Stimulated activated memory B cell treated with anti-CD40 and anti-IgM and Interleukin-4, amounts not matched to agents 10 μg/mL and 1 μg/mL and 100 μg/mL, for 72 hours (primary cell): ENCODE data around the gene DNAJC1.
"Not testable (repeated sequence)": the region's sequence is repeated elsewhere in the genome, so short reads cannot be mapped to it uniquely, and the experiment has no call there.

Source experiments
- ATAC-seq: fragments of 150-1000 bp; cut with Tn5 transposase; 2 replicates; pipeline ENCODE4 v1.10.0; 2021
- H3K27ac Mint-ChIP-seq: one replicate; pipeline ENCODE4 v1.8.0; 2022; ENCODE audit warnings: mild to moderate bottlenecking, mixed read lengths
- H3K27me3 Mint-ChIP-seq: one replicate; pipeline ENCODE4 v1.8.0; 2022; ENCODE audit warnings: mixed read lengths
- H3K36me3 Mint-ChIP-seq: one replicate; pipeline ENCODE4 v1.8.0; 2022; ENCODE audit warnings: mixed read lengths
- H3K4me1 Mint-ChIP-seq: one replicate; pipeline ENCODE4 v1.8.0; 2022; ENCODE audit warnings: mixed read lengths
- H3K4me3 Mint-ChIP-seq: one replicate; pipeline ENCODE4 v1.8.0; 2022; ENCODE audit warnings: mild to moderate bottlenecking, moderate library complexity, mixed read lengths
- H3K9me3 Mint-ChIP-seq: one replicate; pipeline ENCODE4 v1.8.0; 2022; ENCODE audit warnings: mixed read lengths

DNAJC1 gene, protein sequence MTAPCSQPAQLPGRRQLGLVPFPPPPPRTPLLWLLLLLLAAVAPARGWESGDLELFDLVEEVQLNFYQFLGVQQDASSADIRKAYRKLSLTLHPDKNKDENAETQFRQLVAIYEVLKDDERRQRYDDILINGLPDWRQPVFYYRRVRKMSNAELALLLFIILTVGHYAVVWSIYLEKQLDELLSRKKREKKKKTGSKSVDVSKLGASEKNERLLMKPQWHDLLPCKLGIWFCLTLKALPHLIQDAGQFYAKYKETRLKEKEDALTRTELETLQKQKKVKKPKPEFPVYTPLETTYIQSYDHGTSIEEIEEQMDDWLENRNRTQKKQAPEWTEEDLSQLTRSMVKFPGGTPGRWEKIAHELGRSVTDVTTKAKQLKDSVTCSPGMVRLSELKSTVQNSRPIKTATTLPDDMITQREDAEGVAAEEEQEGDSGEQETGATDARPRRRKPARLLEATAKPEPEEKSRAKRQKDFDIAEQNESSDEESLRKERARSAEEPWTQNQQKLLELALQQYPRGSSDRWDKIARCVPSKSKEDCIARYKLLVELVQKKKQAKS

DNA sequence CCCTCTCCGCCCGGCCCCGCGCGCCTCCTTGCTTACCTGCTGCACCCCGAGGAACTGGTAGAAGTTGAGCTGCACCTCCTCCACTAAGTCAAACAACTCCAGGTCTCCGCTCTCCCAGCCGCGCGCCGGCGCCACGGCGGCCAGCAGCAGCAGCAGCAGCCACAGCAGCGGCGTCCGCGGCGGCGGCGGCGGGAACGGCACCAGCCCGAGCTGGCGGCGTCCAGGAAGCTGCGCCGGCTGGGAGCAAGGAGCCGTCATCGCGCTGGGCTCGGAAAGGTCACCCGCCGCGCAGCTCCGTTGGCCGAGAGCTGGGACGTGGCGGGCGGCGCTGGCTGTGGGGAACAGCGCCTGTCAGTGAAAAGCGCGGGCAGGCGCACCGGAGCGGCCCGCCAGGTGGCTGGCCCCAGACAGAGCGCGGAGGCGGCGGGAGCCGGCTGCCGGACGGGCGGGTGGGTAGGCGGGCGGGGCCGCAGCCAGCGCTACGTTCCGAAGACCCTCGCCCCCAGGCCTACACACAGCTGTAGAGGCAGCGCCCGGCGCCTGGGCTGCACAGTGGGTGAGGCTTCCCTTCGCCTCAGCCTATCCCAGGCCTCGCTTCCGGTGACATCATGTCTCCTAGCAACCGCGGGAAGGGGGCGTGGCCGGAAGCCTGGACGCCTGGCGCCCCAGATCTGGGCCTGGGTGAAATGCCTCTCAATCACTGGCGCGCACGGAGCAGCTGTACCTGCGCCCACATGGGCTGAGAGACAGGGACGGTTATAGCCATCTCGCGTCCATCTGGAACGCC lies at the start of gene DNAJC1:
TSS of gene DNAJC1 (minus strand) at position 554 of the 787 bp plus-strand sequence. CDS start at position 258, 296 bp downstream.
- Mint-ChIP-seq H3K36me3 (peaks cover 8% of the 10 kb centered on the region), H3K27me3 (peaks cover 9% of the 10 kb centered on the region), H3K4me3 (peak within 1 kb of the TSS; percentile 82), H3K9me3 (no peaks in the 10 kb centered on the region), H3K4me1 (peaks cover 43% of the 10 kb centered on the region), H3K27ac (peak within 1 kb of the TSS; percentile 69)
- peak; percentile 98 for ATAC-seq

DNA sequence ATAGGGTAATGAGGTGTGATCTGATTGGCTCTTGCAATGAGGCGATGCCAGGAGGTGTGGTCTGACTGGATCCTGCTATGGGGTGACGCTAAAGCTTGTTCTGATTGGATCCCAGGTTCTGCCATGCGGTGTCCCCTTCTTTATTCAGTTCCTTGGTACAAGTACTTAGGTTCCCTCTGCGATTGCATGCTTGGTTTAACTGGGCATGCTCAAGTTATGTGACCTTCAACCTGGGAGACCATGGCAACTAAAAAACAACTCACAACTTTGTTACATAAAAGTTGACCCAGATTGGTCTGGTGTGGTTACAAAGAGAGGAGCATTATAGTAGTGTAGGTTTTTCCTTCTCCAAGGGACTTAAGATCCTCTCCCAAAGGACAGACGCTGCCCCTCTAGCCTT lies 49.5 kb upstream of the DNAJC1 start:
- Mint-ChIP-seq H3K27me3 (peaks cover 11% of the 10 kb centered on the region), H3K27ac (no peak overlapping the region), H3K4me1 (no peaks in the 10 kb centered on the region), H3K9me3 (no peaks in the 10 kb centered on the region), H3K4me3 (no peak overlapping the region), H3K36me3 (no peaks in the 10 kb centered on the region)
- no peak for ATAC-seq

DNA sequence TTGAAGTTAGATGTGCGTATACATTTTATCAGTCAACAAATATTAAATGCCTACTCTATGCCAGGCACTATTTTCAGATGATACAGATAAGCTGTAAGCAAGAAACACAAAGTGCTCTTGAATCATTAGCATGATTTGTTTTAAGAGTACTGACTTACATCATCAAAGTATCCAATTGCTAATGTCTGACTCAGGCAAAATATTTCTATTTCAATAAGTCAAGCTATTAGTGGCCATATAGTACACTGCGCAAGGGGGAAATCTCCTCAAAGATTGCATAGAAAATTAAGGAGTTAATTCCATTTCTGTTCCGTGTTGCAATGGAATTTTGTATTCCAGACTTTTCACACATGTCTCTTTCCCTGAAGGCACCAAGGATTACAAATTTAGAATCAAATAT lies 46.1 kb upstream of the DNAJC1 start:
- no peaks in the 10 kb centered on the region for H3K9me3 Mint-ChIP-seq
- no peak for ATAC-seq
- H3K4me3 Mint-ChIP-seq = no peak overlapping the region
- H3K27ac Mint-ChIP-seq = no peak overlapping the region
- H3K36me3 Mint-ChIP-seq = no peaks in the 10 kb centered on the region
- H3K4me1 Mint-ChIP-seq = no peaks in the 10 kb centered on the region
- no peaks in the 10 kb centered on the region for H3K27me3 Mint-ChIP-seq

DNA sequence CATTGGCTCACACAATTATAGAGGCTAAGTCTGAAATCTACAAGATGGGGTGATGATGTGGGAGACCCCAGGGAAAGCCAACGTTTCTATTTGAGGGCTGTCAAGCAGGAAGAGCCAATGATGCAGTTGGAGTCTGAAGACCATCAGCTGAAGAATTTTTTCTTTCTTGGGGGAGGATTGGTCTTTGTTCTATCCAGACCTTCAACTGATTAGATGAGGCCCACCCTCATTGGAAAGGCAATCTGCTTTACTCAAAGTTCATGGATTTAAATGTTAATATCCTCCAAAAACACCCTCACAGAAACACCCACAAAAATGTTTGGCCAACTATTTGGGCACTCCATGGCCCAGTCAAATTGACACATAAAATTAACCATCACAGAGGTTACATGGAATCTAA lies 44.3 kb upstream of the DNAJC1 start:
- Mint-ChIP-seq H3K27me3 (no peaks in the 10 kb centered on the region), H3K27ac (no peak overlapping the region), H3K36me3 (no peaks in the 10 kb centered on the region), H3K4me1 (no peaks in the 10 kb centered on the region), H3K4me3 (no peak overlapping the region), H3K9me3 (no peaks in the 10 kb centered on the region)
- ATAC-seq = no peak

DNA sequence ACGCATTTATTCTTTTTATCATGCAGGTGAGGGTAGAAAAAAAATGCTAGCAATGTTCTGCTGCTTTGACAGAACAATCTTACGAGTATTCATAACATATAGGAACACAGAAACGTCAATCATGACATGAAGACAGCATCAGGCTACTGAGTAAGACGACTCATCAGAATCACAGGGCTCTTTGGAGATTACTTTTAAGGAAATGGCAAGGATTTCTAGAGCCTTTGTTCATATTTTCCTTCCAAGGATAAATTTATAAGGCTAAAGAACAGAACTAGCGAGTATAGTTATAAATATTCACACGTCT lies 39.8 kb upstream of the DNAJC1 start:
- H3K27ac Mint-ChIP-seq = no peak overlapping the region
- no peaks in the 10 kb centered on the region for H3K36me3 Mint-ChIP-seq
- peaks cover 40% of the 10 kb centered on the region for H3K27me3 Mint-ChIP-seq
- no peaks in the 10 kb centered on the region for H3K4me1 Mint-ChIP-seq
- no peaks in the 10 kb centered on the region for H3K9me3 Mint-ChIP-seq
- H3K4me3 Mint-ChIP-seq = no peak overlapping the region
- no peak for ATAC-seq

DNA sequence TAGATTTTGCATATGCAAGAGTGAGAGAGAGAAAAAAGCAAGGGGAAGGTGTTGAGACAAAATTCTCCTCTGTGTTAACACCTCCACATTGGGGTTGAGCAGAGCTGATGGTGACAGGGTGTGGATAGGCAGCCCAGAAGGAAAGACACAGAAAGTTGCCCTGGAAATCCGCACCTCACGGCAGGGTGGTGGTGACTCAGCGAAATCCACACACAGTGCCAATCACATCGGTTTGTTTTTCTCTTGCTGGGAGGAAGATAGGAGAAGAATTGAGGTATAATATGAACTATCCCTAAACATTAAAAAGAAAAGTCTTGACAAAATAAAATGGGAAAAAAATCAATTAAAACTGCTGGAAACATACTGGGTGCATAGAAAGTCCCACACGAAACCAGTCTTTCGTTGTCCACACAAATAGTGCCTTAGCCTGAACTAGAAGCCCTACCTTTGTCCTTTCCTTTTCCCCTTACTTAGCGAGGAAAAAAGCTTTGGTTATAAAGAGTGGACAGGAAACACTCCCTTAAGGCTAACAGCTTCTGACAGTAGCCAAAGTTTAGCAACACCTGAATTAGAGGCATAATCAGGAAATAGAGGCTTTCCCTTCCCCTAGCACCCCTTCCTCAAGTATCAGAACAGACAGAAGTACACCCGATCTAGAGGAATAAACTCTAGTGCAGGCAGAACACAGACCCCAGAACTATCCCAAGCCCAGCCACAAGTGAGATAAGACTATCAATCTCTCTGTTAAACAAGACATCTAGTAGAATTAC lies 39.2 kb upstream of the DNAJC1 start:
- Mint-ChIP-seq H3K36me3 (no peaks in the 10 kb centered on the region), H3K27ac (no peak overlapping the region), H3K9me3 (no peaks in the 10 kb centered on the region), H3K27me3 (peaks cover 45% of the 10 kb centered on the region), H3K4me1 (no peaks in the 10 kb centered on the region), H3K4me3 (no peak overlapping the region)
- no peak for ATAC-seq

DNA sequence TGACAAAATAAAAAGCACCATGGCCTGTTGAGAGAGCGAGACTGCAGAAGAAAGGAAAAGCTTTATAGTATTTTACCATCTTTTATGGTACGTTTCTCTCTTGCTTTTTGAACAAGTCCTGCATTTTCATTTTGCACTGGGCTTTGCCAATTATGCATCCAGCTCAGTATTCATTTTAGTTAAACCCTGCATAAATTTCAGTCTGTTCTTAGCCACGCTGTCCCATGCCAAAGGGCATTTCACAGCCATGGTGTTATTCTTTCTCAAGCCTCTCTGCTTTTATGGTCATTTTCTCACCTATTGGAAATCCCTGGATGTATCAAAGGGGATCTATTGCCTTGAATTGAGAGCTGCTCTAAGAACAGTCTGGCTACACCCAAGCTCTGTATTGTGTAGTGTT lies 30.8 kb upstream of the DNAJC1 start:
- Mint-ChIP-seq H3K9me3 (peaks cover 12% of the 10 kb centered on the region), H3K4me3 (no peak overlapping the region), H3K27me3 (peaks cover 71% of the 10 kb centered on the region), H3K36me3 (peaks cover 6% of the 10 kb centered on the region), H3K27ac (no peak overlapping the region), H3K4me1 (no peaks in the 10 kb centered on the region)
- no peak for ATAC-seq

DNA sequence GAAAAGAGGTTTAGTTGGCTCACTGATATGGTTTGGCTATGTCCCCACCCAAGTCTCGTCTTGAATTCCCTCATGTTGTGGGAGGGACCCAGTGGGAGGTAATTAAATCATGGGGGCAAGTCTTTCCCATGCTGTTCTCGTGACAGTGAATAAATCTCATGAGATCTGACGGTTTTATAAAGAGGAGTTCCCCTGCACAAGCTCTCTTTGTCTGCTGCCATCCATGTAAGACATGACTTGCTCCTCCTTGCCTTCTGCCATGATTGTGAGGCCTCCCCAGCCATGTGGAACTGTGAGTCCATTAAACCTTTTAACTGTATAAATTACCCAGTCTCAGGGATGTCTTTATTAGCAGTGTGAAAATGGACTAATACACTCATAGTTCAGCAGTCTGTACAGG lies 28.7 kb upstream of the DNAJC1 start:
- not testable (repeated sequence) for H3K36me3 Mint-ChIP-seq, ATAC-seq, H3K4me1 Mint-ChIP-seq, H3K4me3 Mint-ChIP-seq, H3K27ac Mint-ChIP-seq
- Mint-ChIP-seq H3K9me3 (peaks cover 12% of the 10 kb centered on the region), H3K27me3 (peaks cover 64% of the 10 kb centered on the region)

DNA sequence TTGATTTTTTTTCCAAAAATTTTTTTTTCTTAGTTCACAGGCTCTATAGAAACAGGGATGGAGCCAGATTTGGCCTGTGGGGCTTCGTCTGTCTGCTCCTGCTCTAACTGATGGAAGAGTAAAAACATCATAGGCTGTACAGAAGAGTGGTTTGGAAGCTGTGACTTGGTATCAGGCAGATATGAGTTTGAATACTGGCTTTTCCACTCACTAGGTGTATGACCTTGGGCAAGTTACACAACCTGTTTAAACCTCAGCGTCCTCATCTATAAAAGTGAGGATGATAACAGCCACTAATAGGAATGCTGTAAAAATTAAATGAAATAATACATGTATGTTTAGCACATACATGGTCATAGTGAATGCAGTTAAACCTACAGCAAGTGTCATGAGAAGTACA lies 26.9 kb upstream of the DNAJC1 start:
- H3K36me3 Mint-ChIP-seq = peaks cover 6% of the 10 kb centered on the region
- H3K9me3 Mint-ChIP-seq = peaks cover 6% of the 10 kb centered on the region
- ATAC-seq = no peak
- H3K4me3 Mint-ChIP-seq = no peak overlapping the region
- H3K27ac Mint-ChIP-seq = no peak overlapping the region
- no peaks in the 10 kb centered on the region for H3K4me1 Mint-ChIP-seq
- peaks cover 51% of the 10 kb centered on the region for H3K27me3 Mint-ChIP-seq

DNA sequence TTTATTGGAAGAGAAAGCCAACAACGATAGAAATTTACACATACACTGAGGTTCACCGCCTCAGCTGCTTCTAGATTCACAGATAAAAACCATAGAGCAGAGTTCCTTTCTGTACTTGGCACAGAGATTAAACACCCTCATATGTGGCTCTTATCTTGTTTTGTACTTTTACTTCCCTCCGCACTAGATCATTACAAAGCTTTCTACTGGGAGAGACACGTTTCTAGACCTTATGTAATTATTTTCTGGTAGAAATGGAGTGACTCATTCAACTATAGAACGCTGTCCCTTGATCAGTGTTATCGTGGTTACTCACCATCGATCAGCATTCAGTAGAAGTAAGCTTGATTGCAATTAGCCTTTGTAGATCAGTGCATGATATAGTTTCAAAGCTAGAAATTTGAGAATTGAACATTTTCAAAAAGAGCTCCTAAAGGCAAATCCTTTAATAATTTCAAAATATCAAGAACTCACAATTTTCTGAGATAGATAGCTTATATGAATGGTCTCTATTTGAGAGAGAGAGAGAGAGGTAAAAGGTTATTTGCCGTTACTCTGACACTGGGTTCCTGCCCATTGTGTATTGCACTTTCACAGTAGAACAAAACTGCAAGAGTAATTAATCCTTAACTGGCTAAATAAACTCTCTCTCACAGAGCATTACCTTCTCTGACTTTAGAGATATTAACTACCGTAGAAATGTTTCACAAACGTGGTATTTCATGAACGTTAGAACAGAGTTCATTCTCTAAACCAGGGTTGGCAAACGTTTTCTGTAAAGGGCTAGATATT lies 26.1 kb upstream of the DNAJC1 start:
- Mint-ChIP-seq H3K9me3 (peaks cover 3% of the 10 kb centered on the region), H3K4me1 (no peaks in the 10 kb centered on the region), H3K27ac (no peak overlapping the region), H3K36me3 (no peaks in the 10 kb centered on the region), H3K27me3 (peaks cover 43% of the 10 kb centered on the region), H3K4me3 (no peak overlapping the region)
- ATAC-seq = no peak

DNA sequence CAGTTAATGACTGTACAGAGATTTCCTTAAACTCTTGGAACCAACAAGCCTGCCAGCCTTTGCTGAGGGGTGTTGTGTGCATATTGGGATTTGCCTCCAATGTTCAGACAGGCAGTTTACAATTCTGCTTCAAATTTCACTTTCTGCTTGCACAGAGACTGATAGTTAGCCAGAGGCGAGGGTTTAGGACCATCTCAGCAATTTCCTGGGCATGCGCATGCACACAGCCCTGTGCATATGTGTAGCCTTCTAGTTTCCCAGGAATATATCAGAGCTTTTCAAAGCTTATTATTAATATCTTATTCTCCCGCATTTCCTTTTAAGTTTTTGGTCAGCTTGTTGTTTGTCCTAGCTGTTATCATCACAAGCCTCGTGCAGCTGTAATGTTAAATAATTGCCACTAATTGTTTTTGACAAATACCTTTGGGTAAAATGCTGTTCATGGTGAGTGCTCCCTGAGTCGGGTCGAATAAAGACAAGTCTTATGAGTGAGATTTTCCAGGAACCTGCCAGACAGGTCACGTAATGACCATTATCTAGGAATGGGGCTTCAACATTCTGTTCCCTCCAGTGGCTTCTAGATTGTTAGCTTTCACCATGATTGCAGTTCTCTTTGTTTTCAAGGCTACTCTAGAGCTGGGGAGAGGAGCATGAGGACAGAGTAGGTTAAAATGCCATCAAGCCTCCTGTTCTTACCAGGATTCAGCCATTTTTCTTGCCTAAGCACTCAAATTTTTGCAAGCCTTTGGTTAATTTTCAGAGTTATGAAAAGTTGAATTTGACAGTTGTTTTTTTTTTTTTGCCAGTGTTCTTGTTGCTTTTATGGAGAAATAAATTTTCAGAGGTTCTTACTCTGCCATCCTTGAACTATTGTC lies 24.1 kb upstream of the DNAJC1 start:
- no peak overlapping the region for H3K4me3 Mint-ChIP-seq
- no peaks in the 10 kb centered on the region for H3K36me3 Mint-ChIP-seq
- peaks cover 8% of the 10 kb centered on the region for H3K4me1 Mint-ChIP-seq
- no peak for ATAC-seq
- H3K9me3 Mint-ChIP-seq = peaks cover 7% of the 10 kb centered on the region
- H3K27ac Mint-ChIP-seq = no peak overlapping the region
- H3K27me3 Mint-ChIP-seq = peaks cover 29% of the 10 kb centered on the region

DNA sequence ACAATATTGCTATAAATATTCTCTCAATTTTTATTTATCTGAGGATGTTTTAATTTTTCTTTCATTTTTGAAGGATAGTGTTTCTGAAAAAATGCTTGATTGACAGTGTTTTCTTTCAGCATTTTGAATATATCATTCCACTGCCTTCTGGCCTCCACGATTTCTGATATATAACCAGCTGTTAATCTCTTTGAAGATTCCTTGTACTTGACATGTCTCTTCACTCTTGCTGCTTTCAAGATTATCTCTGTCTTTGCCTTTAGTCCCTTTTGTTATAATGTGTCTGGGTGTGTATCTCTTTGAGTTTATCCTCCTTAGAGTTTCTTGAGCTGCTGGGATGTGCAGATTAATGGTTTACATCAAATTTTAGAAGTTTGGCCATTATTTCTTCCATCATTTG lies 22.8 kb upstream of the DNAJC1 start:
- no peak for ATAC-seq
- no peak overlapping the region for H3K4me3 Mint-ChIP-seq
- H3K4me1 Mint-ChIP-seq = peaks cover 14% of the 10 kb centered on the region
- no peaks in the 10 kb centered on the region for H3K36me3 Mint-ChIP-seq
- no peak overlapping the region for H3K27ac Mint-ChIP-seq
- peaks cover 5% of the 10 kb centered on the region for H3K9me3 Mint-ChIP-seq
- peaks cover 20% of the 10 kb centered on the region for H3K27me3 Mint-ChIP-seq

DNA sequence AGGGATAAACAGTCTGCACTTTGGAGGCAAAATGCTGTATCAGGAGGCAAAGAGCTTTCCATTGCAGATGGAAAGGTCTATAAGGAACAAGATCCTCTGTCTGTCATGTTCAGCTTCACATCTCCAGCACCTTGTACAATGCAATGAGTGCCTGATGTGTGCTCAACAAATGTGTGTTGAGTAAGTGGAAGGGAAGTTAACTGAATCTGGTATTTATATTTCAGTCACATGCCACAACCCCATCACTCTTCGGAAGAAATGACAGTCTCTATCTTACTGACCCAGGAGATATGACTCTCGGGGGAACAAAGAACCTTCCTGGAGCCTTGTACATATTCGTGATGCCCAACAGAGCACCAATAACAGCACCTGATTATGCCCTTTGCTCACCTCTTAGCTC lies 20.0 kb upstream of the DNAJC1 start:
- Mint-ChIP-seq H3K9me3 (peaks cover 8% of the 10 kb centered on the region), H3K4me3 (no peak overlapping the region), H3K36me3 (no peaks in the 10 kb centered on the region), H3K27me3 (peaks cover 1% of the 10 kb centered on the region), H3K4me1 (peaks cover 14% of the 10 kb centered on the region), H3K27ac (peak overlapping the region; percentile 63)
- no peak for ATAC-seq
